H9 (cell line): ENCODE measurements around the gene PNPO. TPM values are rescaled to one million over a fixed set of nuclear protein-coding genes. Genes with fewer than 3 reads are reported as not detected.

Experiments used
- DNase-seq: peaks from one replicate; pipeline ENCODE4 v3.0.0-alpha.2; 2017
- H2AFZ ChIP-seq: one replicate; pipeline ENCODE4 v1.6.1; 2013; ENCODE audit warnings: mild to moderate bottlenecking, low read length, control low read depth, moderate library complexity
- H2AK5ac ChIP-seq: 2 replicates; pipeline ENCODE4 v1.6.1; 2013; ENCODE audit warnings: low read length, control low read depth, mixed read lengths; ENCODE audit not compliant: insufficient read length
- H2BK120ac ChIP-seq: one replicate; pipeline ENCODE4 v1.6.1; 2013; ENCODE audit warnings: low read depth, mild to moderate bottlenecking, low read length, control low read depth, inconsistent platforms; ENCODE audit not compliant: poor library complexity, severe bottlenecking
- H2BK12ac ChIP-seq: 2 replicates; pipeline ENCODE4 v1.6.1; 2013; ENCODE audit warnings: low read length, control low read depth, mixed read lengths, low read depth; ENCODE audit not compliant: insufficient read length
- H2BK15ac ChIP-seq: 2 replicates; pipeline ENCODE4 v1.6.1; 2013; ENCODE audit warnings: low read depth, low read length, control low read depth
- H2BK20ac ChIP-seq: one replicate; pipeline ENCODE4 v1.6.1; 2013; ENCODE audit warnings: low read depth, mild to moderate bottlenecking, low read length, control low read depth, inconsistent platforms; ENCODE audit not compliant: poor library complexity, severe bottlenecking
- H2BK5ac ChIP-seq: 2 replicates; pipeline ENCODE4 v1.6.1; 2013; ENCODE audit warnings: low read length, control low read depth, mixed read lengths; ENCODE audit not compliant: insufficient read length
- H3K14ac ChIP-seq: 2 replicates; pipeline ENCODE4 v1.6.1; 2013; ENCODE audit warnings: low read length, control low read depth; ENCODE audit not compliant: insufficient read depth
- H3K18ac ChIP-seq: 2 replicates; pipeline ENCODE4 v1.6.1; 2013; ENCODE audit warnings: low read depth, mild to moderate bottlenecking, mixed read lengths, low read length, control low read depth; ENCODE audit not compliant: insufficient read length
- H3K23ac ChIP-seq: 2 replicates; pipeline ENCODE4 v1.6.1; 2013; ENCODE audit warnings: low read length, control low read depth, mixed read lengths, low read depth; ENCODE audit not compliant: insufficient read length
- H3K23me2 ChIP-seq: 2 replicates; pipeline ENCODE4 v1.6.1; 2013; ENCODE audit warnings: low read depth, mild to moderate bottlenecking, mixed read lengths, low read length, control low read depth; ENCODE audit not compliant: insufficient read length, poor library complexity, severe bottlenecking
- H3K27ac ChIP-seq: 2 replicates; pipeline ENCODE4 v1.5.1; 2013; ENCODE audit warnings: low read length, control low read depth, mixed read lengths, low read depth; ENCODE audit not compliant: insufficient read length
- H3K27me3 ChIP-seq: 2 replicates; pipeline ENCODE4 v1.6.1; 2013; ENCODE audit warnings: low read length, control low read depth, inconsistent platforms; ENCODE audit not compliant: insufficient read depth
- H3K4ac ChIP-seq: 2 replicates; pipeline ENCODE4 v1.6.1; 2013; ENCODE audit warnings: low read depth, mild to moderate bottlenecking, control low read depth, inconsistent platforms, low read length, moderate library complexity
- H3K4me1 ChIP-seq: 2 replicates; pipeline ENCODE4 v1.6.1; 2013; ENCODE audit warnings: low read length, control low read depth, inconsistent platforms; ENCODE audit not compliant: insufficient read depth
- H3K4me2 ChIP-seq: 2 replicates; pipeline ENCODE4 v1.6.1; 2013; ENCODE audit warnings: low read length, control low read depth, mixed read lengths; ENCODE audit not compliant: insufficient read length, insufficient read depth
- H3K56ac ChIP-seq: 2 replicates; pipeline ENCODE4 v1.6.1; 2013; ENCODE audit warnings: low read depth, mild to moderate bottlenecking, mixed read lengths, low read length, control low read depth; ENCODE audit not compliant: insufficient read length
- H3K79me1 ChIP-seq: 2 replicates; pipeline ENCODE4 v1.6.1; 2013; ENCODE audit warnings: low read depth, mild to moderate bottlenecking, moderate library complexity, low read length, control low read depth, inconsistent platforms; ENCODE audit not compliant: insufficient read depth, poor library complexity, severe bottlenecking
- H3K79me2 ChIP-seq: 2 replicates; pipeline ENCODE4 v1.6.1; 2013; ENCODE audit warnings: low read length, control low read depth, inconsistent platforms; ENCODE audit not compliant: insufficient read depth
- H3K9ac ChIP-seq: 2 replicates; pipeline ENCODE4 v1.6.1; 2013; ENCODE audit warnings: low read length, control low read depth, mixed read lengths; ENCODE audit not compliant: insufficient read length; ENCODE audit errors: extremely low read depth
- H3K9me3 ChIP-seq: one replicate; pipeline ENCODE4 v1.6.1; 2013; ENCODE audit warnings: low read depth, low read length, inconsistent platforms; ENCODE audit not compliant: control insufficient read depth
- H3T11ph ChIP-seq: one replicate; pipeline ENCODE4 v1.6.1; 2013; ENCODE audit warnings: mild to moderate bottlenecking, low read length, control low read depth, inconsistent platforms
- H4K20me1 ChIP-seq: one replicate; pipeline ENCODE4 v1.6.1; 2013; ENCODE audit not compliant: control insufficient read depth, insufficient read length, insufficient read depth
- H4K5ac ChIP-seq: 2 replicates; pipeline ENCODE4 v1.6.1; 2013; ENCODE audit warnings: low read depth, mild to moderate bottlenecking, mixed read lengths, low read length, control low read depth; ENCODE audit not compliant: insufficient read length
- H4K8ac ChIP-seq: replicated peaks from 2 replicates; pipeline ENCODE4 v1.6.1; 2013; ENCODE audit warnings: low read length, control low read depth, mixed read lengths, low read depth; ENCODE audit not compliant: insufficient read length
- H4K91ac ChIP-seq: 2 replicates; pipeline ENCODE4 v1.6.1; 2013; ENCODE audit warnings: low read depth, mild to moderate bottlenecking, moderate library complexity, mixed read lengths, low read length, control low read depth; ENCODE audit not compliant: insufficient read length
- H3K27ac Mint-ChIP-seq, 3 experiments: 2 replicates in 2 of 3; 3 replicates in 1 of 3; pipeline ENCODE4 v1.8.0; 2020 to 2021; ENCODE audit warnings: mixed read lengths in 3 of 3, mild to moderate bottlenecking in 1 of 3, moderate library complexity in 1 of 3
- H3K27me3 Mint-ChIP-seq: 2 replicates; pipeline ENCODE4 v1.8.0; 2021; ENCODE audit warnings: low read depth, mild to moderate bottlenecking, moderate library complexity, mixed read lengths
- H3K36me3 Mint-ChIP-seq, 3 experiments: 2 replicates in 2 of 3; 3 replicates in 1 of 3; pipeline ENCODE4 v1.8.0; 2020 to 2021; ENCODE audit warnings: low read depth in 3 of 3, mixed read lengths in 3 of 3; ENCODE audit not compliant: insufficient read depth in 1 of 3
- H3K4me1 Mint-ChIP-seq, 2 experiments: 2 replicates each; pipeline ENCODE4 v1.8.0; 2020; ENCODE audit warnings: mixed read lengths in 2 of 2
- H3K4me3 Mint-ChIP-seq, 2 experiments: 2 replicates in 1 of 2; 3 replicates in 1 of 2; pipeline ENCODE4 v1.8.0; 2020 to 2021; ENCODE audit warnings: mild to moderate bottlenecking in 2 of 2, mixed read lengths in 2 of 2, moderate library complexity in 1 of 2
- H3K9me3 Mint-ChIP-seq, 2 experiments: 2 replicates in 1 of 2; 3 replicates in 1 of 2; pipeline ENCODE4 v1.8.0; 2020; ENCODE audit warnings: mild to moderate bottlenecking in 2 of 2, mixed read lengths in 2 of 2, moderate library complexity in 1 of 2
- WGBS: extraction: QIAGEN DNeasy Blood & Tissue Kit; methylation state at CpG from one replicate; pipeline ENCODE4 v1.1.7; 2013; ENCODE audit warnings: missing lambda C conversion rate, low lambda C conversion rate, mixed read lengths; ENCODE audit not compliant: insufficient read length; ENCODE audit errors: extremely low coverage; 5-methylcytosine and 5-hydroxymethylcytosine counted together
- total RNA-seq: library from RNA; stranded (reverse); gene quantifications from 2 replicates; pipeline ENCODE4 v1.2.1, GENCODE V29; 2021
- TF ChIP-seq, protein P1 (sequence below): fragments of 200-600 bp; sonication (generic); conservative IDR thresholded peaks from 3 replicates; pipeline ENCODE4 v1.8.0; 2021; ENCODE audit warnings: antibody characterized with exemption, mild to moderate bottlenecking

Gene PNPO
- total RNA-seq, 1 experiment from 2014 or later, result 6.7 TPM

DNA sequence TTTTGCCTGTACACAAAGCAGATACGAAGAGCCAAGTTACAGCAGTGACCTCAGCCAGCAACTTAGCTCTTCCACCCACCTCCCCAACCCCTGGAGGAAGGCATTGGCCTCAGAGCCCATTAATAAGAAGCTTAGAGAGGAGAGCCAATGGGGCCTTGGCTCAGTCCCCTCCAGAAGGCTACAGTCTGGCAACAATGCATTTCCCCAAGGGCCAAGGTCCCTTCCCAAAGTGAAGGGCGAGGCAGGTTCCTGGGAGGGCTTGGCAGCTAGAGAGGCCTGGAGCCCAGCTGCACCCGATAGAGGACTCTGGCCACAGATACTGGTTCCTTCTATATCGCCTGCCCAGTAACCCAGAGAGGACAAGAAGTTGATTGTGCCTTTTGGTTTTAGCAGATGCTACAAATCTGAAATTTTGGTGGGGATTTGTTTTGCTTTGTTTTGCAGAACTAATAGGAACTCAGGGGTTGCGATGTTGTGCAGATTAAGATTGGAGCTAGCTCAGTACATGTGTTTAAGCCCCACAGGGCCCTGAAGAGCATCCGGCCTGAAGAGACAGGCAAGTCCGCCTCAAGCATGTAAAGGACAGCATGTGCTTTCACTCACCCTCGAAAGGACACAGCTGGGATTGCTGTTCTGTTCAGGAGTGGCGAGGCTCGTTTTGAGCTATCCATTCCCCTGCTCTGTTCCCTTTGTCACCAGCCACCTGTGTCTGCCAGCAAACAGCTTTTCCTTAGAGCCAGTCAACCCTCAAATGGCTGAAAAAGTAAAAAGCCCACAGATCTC, 12.0 kb upstream of the PNPO start:
- Histone ChIP-seq H3K23ac (no peak overlapping the region), H2BK5ac (no peak overlapping the region), H3K27me3 (no peaks in the 10 kb centered on the region), H3K23me2 (no peaks in the 10 kb centered on the region), H3K4ac (no peak overlapping the region), H3K9ac (no peak overlapping the region), H4K20me1 (no peaks in the 10 kb centered on the region), H3K4me2 (no peak overlapping the region), H4K8ac (no peak overlapping the region), H3K79me1 (no peaks in the 10 kb centered on the region), H4K91ac (no peak overlapping the region), H3K79me2 (no peaks in the 10 kb centered on the region), H2BK12ac (no peak overlapping the region), H2BK120ac (no peak overlapping the region), H2BK15ac (no peak overlapping the region), H2BK20ac (no peak overlapping the region), H3K56ac (no peak overlapping the region), H3K27ac (no peak overlapping the region), H3K9me3 (no peaks in the 10 kb centered on the region), H2AK5ac (no peak overlapping the region), H3K4me1 (no peaks in the 10 kb centered on the region), H4K5ac (no peak overlapping the region), H3T11ph (no peak overlapping the region), H3K14ac (no peak overlapping the region), H2AFZ (no peak overlapping the region), H3K18ac (no peak overlapping the region)
- no peaks in the 10 kb centered on the region; a peak in 1 of 5 replicates for H3K9me3 Mint-ChIP-seq
- peaks cover 2% of the 10 kb centered on the region; the same call in 1 of the 2 replicates for H3K27me3 Mint-ChIP-seq
- DNase-seq, result no peak
- TF ChIP-seq, protein P1, sequence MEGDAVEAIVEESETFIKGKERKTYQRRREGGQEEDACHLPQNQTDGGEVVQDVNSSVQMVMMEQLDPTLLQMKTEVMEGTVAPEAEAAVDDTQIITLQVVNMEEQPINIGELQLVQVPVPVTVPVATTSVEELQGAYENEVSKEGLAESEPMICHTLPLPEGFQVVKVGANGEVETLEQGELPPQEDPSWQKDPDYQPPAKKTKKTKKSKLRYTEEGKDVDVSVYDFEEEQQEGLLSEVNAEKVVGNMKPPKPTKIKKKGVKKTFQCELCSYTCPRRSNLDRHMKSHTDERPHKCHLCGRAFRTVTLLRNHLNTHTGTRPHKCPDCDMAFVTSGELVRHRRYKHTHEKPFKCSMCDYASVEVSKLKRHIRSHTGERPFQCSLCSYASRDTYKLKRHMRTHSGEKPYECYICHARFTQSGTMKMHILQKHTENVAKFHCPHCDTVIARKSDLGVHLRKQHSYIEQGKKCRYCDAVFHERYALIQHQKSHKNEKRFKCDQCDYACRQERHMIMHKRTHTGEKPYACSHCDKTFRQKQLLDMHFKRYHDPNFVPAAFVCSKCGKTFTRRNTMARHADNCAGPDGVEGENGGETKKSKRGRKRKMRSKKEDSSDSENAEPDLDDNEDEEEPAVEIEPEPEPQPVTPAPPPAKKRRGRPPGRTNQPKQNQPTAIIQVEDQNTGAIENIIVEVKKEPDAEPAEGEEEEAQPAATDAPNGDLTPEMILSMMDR, result no peak
- no CpG with 5 or more reads among the region's 10 CpGs for WGBS
- H3K4me1 Mint-ChIP-seq, result no peaks in the 10 kb centered on the region
- H3K36me3 Mint-ChIP-seq, result peaks cover 13 to 34% (median 33%) of the 10 kb centered on the region in 3 experiments; a peak in 6 of 7 replicates
- H3K4me3 Mint-ChIP-seq, result no peak overlapping the region
- no peak overlapping the region for H3K27ac Mint-ChIP-seq
